ENCODE data around the gene PRKCE. TPM values are rescaled to one million over a fixed set of nuclear protein-coding genes. Genes with fewer than 3 reads are reported as not detected.

Gene PRKCE
- total RNA-seq, 1 experiment from 2014 or later, result 10.3 TPM

- no peak for DNase-seq (ENCODE audit: extremely low read depth, low read depth)
Observed at GRCh38 chr2:46001741-46002506, 350.4 kb downstream of the PRKCE start.

DNA sequence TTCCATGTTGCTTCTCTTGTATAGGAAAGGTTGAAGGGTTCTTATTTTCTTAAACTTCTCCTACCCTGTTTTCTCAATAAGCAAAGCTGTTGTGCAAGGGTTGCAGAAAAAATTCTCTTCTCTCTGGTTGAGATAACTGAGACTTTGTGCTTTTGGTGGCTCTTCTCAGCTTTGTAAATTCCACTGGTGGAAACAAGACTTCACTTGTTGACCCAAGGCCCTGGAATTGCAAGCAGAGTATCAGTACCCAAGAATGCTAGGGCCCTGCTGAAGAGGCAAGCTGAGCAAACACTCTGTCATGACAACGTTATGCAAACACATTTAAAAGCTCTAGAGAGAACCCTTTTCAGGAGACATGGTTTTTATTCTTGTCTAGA is 351.0 kb downstream of the PRKCE start:
- DNase-seq (ENCODE audit: extremely low read depth, low read depth), result no peak

GRCh38 chr2:46002947-46003346 is 351.5 kb downstream of the PRKCE start:
- no peak for DNase-seq (ENCODE audit: extremely low read depth, low read depth)

GRCh38 chr2:46003903-46004473 is 352.5 kb downstream of the PRKCE start:
- DNase-seq (ENCODE audit: extremely low read depth, low read depth), result no peak

DNA sequence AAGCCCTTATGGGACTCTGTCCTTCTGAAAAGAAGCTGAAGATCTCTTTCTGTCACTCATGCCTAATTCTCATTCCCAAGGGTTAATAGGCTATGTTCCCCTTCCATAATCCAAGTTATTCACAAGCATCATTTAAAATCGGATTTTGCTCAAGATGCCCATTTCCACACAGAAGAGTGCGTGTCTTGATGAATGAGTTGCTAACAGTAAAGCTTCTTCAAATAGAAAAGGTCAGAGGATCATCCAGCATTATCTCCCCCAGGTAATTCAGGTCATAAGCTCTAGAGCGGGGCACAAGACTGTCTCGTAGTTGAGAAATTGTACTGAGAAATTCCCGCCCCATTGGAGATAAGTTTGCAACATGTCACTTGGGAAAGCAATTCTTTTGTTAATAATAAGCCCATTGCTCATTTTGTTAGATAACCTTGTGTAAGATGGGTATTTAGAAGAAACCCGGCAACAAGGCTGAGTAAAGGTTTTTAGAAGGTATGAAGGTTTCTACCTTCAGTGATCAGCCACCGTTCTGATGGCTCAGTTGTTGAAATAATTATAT is 355.1 kb downstream of the PRKCE start:
- DNase-seq (ENCODE audit: extremely low read depth, low read depth), result no peak

DNA sequence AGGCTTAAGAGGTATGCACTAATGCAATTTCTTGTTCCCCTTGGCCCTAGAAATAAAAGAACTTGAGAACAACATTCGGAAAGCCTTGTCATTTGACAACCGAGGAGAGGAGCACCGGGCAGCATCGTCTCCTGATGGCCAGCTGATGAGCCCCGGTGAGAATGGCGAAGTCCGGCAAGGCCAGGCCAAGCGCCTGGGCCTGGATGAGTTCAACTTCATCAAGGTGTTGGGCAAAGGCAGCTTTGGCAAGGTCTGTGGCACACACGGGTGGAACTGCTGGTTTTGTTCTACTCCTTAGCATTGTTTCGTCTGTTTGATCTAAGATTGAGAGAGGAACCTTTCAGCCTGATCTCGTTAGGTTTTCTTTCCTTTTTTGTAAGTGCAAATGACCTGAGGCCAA is 355.9 kb downstream of the PRKCE start:
- DNase-seq (ENCODE audit: extremely low read depth, low read depth), result no peak

DNA sequence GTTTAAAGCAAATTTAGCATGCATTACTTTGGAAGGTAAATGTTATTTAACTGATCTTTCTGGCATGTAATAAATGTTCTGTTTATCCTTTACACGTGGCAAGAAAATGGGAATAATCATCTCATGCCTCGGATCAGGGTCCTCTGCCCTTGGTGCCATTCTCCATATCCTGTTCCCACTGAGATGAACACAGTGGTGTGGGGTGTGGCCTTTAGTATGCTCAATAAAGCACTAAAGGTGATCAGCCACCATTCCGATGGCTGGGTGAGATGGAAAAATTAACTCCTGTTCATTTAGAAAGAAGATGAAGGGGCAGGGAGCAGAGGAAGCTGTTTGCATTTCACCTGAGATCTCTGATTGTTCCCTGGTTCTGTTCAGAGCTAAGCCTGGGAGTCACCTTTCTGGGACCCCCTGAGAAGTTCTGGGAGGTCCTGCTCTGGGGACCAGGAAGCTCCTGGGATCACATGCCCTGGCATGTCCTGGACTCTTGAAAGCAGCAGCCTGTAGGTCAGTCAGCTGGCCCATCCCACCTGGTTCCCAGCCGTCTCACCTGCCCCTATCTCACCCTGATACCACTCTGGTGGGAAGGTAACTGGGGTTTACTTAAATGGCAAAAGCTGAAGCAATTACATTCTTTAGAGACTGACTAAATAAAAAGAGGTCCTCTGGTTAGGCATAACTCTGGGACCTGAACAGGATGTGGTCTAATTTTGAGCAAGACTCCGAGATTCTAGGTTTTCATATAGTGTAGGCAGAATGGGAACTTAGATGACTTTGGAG is 356.8 kb downstream of the PRKCE start:
- no peak for DNase-seq (ENCODE audit: extremely low read depth, low read depth)

GRCh38 chr2:46009315-46009714 is 357.8 kb downstream of the PRKCE start:
- DNase-seq (ENCODE audit: extremely low read depth, low read depth), result no peak

DNA sequence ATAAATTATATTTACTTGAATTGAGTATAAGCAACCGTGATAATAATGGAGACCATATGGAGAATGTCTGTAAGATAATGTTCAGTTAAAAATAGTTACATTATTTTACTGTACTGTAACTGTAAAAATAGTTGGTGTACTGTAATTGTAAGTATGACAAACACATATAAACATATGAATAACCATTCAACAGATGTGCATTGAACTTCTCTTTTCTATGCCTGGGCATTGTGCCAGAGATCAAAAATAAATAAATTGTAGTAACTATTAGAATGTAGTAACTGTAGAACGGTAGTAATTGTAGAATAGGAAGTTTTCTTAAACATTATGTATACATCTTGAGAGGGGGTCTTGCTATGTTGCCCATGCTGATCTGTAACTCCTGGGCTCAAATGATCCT is 358.3 kb downstream of the PRKCE start:
- DNase-seq (ENCODE audit: extremely low read depth, low read depth), result no peak

- DNase-seq (ENCODE audit: extremely low read depth, low read depth), result no peak
Observed at GRCh38 chr2:46010223-46010924, 358.9 kb downstream of the PRKCE start.

DNA sequence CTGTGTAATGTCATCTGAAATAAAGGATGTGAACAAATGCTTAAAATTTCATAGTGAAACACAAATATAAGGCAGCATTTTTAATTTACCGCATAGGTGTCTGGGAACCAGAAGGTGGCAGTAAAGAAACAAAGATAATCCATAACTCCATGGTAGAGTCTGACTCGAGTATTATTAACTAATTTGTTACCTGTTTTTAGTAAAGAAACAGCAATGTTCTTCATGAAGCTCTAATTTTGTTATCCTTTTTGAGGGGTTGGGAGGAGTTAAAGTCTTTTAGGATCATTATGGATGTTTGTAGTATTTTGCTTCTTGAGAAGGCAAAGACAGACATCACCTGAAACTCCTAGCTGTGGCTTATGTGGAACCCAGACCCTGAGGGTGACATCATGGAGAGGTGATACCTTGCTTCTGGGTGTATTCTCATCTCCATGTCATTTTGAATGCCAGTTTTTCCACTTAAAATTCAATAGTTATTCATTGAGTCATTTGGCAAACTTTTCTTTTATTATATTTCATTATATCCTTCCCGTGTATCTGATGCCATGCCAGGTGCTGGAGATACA is 359.5 kb downstream of the PRKCE start:
- DNase-seq (ENCODE audit: extremely low read depth, low read depth), result peak; percentile 59

DNA sequence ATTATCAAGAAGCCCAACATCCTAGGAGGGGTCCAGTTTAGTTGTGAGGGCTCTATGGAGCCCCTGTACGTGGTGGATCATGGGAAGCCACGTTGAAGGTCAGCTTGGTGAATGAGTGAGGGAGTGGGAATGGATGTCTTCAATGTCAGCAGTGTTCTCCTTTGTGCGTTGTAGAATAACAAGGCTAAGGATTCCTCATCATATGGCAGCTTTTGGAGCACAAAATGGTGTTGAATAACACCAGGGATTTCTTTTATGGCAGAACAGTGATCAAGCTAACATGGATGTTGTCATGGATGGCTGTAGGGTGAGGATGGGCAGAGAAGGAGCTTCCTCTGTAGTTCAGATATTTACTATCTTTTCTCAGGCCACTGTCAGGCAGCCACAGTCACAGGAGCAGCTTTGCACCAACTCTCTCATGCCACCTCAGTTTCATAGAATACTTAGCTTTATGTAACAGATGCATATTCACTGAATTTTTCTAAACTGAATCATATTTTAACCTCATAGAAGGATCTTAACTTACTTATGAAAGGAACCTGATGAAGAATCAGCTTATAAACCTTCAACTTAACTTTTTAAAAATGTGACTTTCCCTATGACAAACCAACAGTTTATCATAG is 361.3 kb downstream of the PRKCE start:
- no peak for DNase-seq (ENCODE audit: extremely low read depth, low read depth)

DNA sequence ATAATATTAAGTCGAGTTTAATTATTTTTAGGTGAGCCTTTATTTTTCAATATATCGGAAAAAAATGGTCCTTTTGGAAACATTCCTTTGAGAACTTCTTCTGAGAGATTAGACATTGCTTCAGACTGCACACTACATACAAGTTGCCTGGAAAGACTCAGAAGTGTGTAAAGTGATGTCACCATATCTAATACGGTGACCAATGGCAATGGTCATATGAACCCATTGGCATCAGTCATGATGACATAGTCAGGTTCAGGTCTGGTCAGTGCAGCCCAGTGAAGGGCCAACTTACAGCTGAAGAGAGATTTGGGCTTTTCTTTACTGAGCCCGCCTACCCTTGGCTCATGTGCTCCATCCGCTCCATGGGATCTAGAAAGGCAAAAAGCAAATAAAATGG is 362.3 kb downstream of the PRKCE start:
- DNase-seq (ENCODE audit: extremely low read depth, low read depth), result no peak

DNA sequence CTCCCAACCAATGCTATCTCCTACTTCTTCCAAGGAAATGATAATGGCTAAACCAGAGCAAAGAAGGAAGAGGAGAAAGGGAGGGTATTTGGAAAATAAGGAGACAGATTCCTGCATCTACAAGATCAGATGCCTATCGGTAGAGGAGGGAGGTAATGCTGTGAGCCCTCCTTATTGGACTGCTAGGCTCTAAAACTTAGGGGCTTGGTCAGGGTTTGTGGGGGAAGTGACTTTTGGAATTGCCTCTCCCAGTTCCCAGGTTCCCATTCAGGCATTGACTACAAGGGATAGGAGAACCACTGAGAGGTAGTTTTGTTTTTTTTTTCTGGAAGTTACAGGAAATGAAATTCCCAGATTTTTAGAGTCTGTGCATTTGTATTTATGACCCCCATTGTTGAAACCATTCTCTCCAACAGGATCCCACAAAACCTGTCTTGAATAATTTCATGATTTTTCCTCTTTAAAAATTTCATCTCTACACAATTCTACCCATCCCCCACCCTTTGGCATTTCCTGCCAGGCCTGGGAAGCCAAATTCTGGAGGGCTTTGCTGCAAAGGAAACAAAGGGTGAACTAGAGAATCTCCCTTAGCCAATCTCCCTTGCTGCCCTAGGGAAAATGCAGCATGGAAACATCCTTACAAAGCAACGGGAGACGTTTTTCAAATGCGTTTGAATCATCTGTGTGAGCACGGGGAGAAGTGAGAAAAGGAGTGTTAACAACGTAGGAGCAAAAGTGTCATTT is 363.6 kb downstream of the PRKCE start:
- DNase-seq (ENCODE audit: extremely low read depth, low read depth), result no peak

GRCh38 chr2:46015671-46016070 is 364.2 kb downstream of the PRKCE start:
- no peak for DNase-seq (ENCODE audit: extremely low read depth, low read depth)

- no peak for DNase-seq (ENCODE audit: extremely low read depth, low read depth)
Observed at GRCh38 chr2:46016091-46016490, 364.6 kb downstream of the PRKCE start.

DNA sequence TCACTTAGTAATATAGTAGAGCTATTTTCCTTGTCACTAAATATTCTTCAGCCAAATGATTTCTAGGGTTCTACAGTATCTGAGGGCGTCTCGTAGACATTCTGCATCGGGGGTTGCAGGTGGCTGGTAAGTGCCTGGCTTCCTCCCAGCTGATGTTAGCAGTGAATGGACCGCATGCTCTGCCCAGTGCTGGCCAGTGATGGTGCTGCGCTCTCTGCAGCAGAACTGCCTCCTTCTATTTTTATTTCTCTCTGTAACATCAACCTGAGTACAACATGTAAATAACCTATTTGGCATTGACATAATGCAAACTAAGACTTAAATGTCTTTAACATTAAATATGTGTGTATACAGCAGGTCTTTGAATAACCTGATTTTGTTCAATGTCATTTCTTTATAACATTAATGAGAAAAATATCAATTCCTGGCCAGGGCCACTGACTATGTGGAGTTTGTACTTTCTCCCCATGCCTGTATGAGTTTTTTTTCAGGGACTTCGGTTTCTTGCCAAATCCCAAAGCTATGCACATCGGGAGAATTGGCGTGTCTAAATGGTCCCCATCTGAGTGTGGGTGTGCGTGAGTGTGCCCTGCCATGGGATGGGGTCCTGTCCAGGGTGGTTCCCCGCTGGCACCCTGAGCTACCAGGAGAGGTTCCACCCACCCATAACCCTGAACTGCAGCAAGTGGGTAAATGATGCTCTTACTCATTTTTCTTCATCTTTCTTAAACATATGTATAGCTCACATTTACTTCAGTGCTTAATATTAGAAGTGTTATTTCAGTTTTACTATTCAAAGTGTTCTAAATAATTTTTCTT is 367.5 kb downstream of the PRKCE start:
- DNase-seq (ENCODE audit: extremely low read depth, low read depth), result no peak

DNA sequence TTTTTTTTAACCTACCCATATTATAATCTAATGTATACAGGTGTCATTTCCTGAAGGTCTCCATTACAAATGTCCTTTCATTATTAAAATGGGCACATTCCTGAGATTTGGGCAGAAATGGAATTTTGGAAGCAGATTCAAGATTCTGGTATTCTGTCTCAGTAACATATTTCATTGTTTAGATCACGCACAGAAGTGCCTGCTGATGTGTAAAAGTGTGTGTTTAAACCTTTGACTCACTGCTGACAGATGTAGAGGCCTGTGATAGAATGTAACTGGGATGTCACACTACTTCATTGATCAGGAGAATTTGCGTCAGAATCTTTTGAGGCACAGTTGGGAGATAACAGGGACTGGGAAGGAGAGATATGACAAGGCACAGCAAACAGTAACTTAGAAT is 368.9 kb downstream of the PRKCE start:
- no peak for DNase-seq (ENCODE audit: extremely low read depth, low read depth)

Data from NCI-H460 (cell line).